ENCODE data around the gene KNCN.

GRCh38 chr1:46556822-46557221 lies 5.4 kb upstream of the KNCN start:
- TF ChIP-seq GATA2 (IDR thresholded peaks at IDR 0.05; ENCODE audit: low read depth, low read length) (no peak), GATA3 (IDR thresholded peaks at IDR 0.05; ENCODE audit: low read depth, low read length) (no peak)
